Lung (tissue), 12 donors: ENCODE data around the gene KCNJ10. TPM values are rescaled to one million over a fixed set of nuclear protein-coding genes. Genes with fewer than 3 reads are reported as not detected.
A peak's percentile ranks its signal among the peaks of the same experiment; 100 is the strongest.

Source experiments
- ATAC-seq: fragments of 200-7000 bp; cut with Tn5 transposase; one replicate; pipeline ENCODE4 v1.9.1; 2020; ENCODE audit warnings: moderate number of reproducible peaks; ENCODE audit not compliant: insufficient read depth, low FRiP score
- DNase-seq, 3 donors: peaks; one replicate each; pipeline ENCODE4 v3.0.0-alpha.2; 2013 to 2017
- H3K27ac ChIP-seq, 2 donors: one replicate each; pipeline ENCODE4 v1.5.1; 2013; ENCODE audit warnings: mild to moderate bottlenecking in 2 of 2, moderate library complexity in 2 of 2, control low read depth in 1 of 2, inconsistent platforms in 1 of 2, low read depth in 1 of 2, low read length in 1 of 2
- H3K27me3 ChIP-seq, 3 donors: one replicate each; pipeline ENCODE4 v1.5.1; 2013; ENCODE audit warnings: low read length in 2 of 3; ENCODE audit not compliant: control insufficient read depth in 3 of 3, insufficient read depth in 3 of 3
- H3K36me3 ChIP-seq, 4 donors: one replicate each; pipeline ENCODE4 v1.5.1; 2013; ENCODE audit warnings: low read length in 4 of 4, mild to moderate bottlenecking in 1 of 4, moderate library complexity in 1 of 4; ENCODE audit not compliant: control insufficient read depth in 4 of 4, insufficient read depth in 4 of 4
- H3K4me1 ChIP-seq, 5 donors: one replicate each; pipeline ENCODE4 v1.5.1; 2013; ENCODE audit warnings: low read length in 5 of 5, mild to moderate bottlenecking in 2 of 5, moderate library complexity in 1 of 5; ENCODE audit not compliant: control insufficient read depth in 5 of 5, insufficient read depth in 5 of 5
- H3K4me3 ChIP-seq: one replicate; pipeline ENCODE4 v1.5.1; 2013; ENCODE audit warnings: mild to moderate bottlenecking, control low read depth, moderate library complexity
- H3K9ac ChIP-seq, 2 donors: one replicate each; pipeline ENCODE4 v1.5.1; 2013; ENCODE audit warnings: low read length in 2 of 2, control low read depth in 1 of 2; ENCODE audit not compliant: insufficient read depth in 1 of 2
- H3K9me3 ChIP-seq, 4 donors: one replicate each; pipeline ENCODE4 v1.5.1; 2013; ENCODE audit warnings: low read length in 3 of 4, mild to moderate bottlenecking in 1 of 4, moderate library complexity in 1 of 4; ENCODE audit not compliant: control insufficient read depth in 4 of 4, insufficient read depth in 3 of 4
- CTCF ChIP-seq: IDR thresholded peaks from 2 replicates; pipeline ENCODE4 v1.5.1; 2012; ENCODE audit warnings: mild to moderate bottlenecking; ENCODE audit errors: control extremely low read depth, extremely low read depth
- WGBS, 2 donors: extraction: QIAGEN DNeasy Blood & Tissue Kit; methylation state at CpG; one replicate each; pipeline ENCODE4 v1.1.7; 2013; 5-methylcytosine and 5-hydroxymethylcytosine counted together
- polyA plus RNA-seq, 2 donors: library from polyadenylated mRNA; stranded (reverse); fragments of 200-250 nt; gene quantifications; one replicate each; pipeline ENCODE4 v1.2.1, GENCODE V29; 2013
- total RNA-seq, 2 donors: library from RNA; depleted of rRNA in 1 of 2; stranded (reverse); fragments of >200 nt in 1 of 2; gene quantifications; one replicate each; pipeline ENCODE4 v1.2.1, GENCODE V29; 2014 to 2021
- donor health status: control.
- donor health status: control.
- donor health status: Bipolar disorder and iron deficiency.
- donor health status: healthy.
- donor health status: DM: yes; HTN: yes; CAD: no.

Gene KCNJ10
- total and polyA plus RNA-seq, 4 donors, result 0.02 to 0.37 (median 0.10) TPM

- peak in 1 of 3 donors; percentile 11 for DNase-seq
- Histone ChIP-seq H3K9ac (no peak overlapping the region), H3K4me1 (peaks cover 0 to 6% (median 0%) of the 10 kb centered on the region in 5 donors), H3K36me3 (no peaks in the 10 kb centered on the region), H3K9me3 (no peaks in the 10 kb centered on the region), H3K4me3 (no peak overlapping the region), H3K27ac (no peak overlapping the region), H3K27me3 (peaks cover 0 to 2% (median 0%) of the 10 kb centered on the region in 3 donors)
- WGBS, 2 donors, result 76 to 91% methylated on average over 2 of the region's 2 CpGs
- ATAC-seq, result no peak
- TF ChIP-seq CTCF, result no peak
Measured at GRCh38 chr1:159993911-159994310, 76.0 kb downstream of the KCNJ10 start.

- H3K27ac ChIP-seq, result peak overlapping the region in 1 of 2 donors; percentile 1
- TF ChIP-seq CTCF, result no peak
- DNase-seq, result no peak
Measured at GRCh38 chr1:159992161-159992560, 77.8 kb downstream of the KCNJ10 start.

GRCh38 chr1:159991513-159991912, 78.4 kb downstream of the KCNJ10 start:
- Histone ChIP-seq H3K27ac (no peak overlapping the region), H3K27me3 (no peaks in the 10 kb centered on the region), H3K9me3 (no peaks in the 10 kb centered on the region), H3K4me1 (peaks cover 0 to 4% (median 0%) of the 10 kb centered on the region in 5 donors), H3K36me3 (no peaks in the 10 kb centered on the region), H3K9ac (no peak overlapping the region), H3K4me3 (no peak overlapping the region)
- peak in 2 of 3 donors; percentile 29 for DNase-seq
- ATAC-seq, result peak; percentile 72
- 25 to 38% methylated on average over 4 of the region's 4 CpGs for WGBS, 2 donors
- TF ChIP-seq CTCF, result no peak

More at GRCh38 chr1:159992161-159992560, 77.8 kb downstream of the KCNJ10 start:
- WGBS, 2 donors, result 82 to 88% methylated on average over 1 of the region's 1 CpG
- Histone ChIP-seq H3K4me3 (no peak overlapping the region), H3K4me1 (peaks cover 0 to 6% (median 0%) of the 10 kb centered on the region in 5 donors), H3K36me3 (no peaks in the 10 kb centered on the region), H3K9me3 (no peaks in the 10 kb centered on the region), H3K9ac (no peak overlapping the region), H3K27me3 (peaks cover 0 to 2% (median 0%) of the 10 kb centered on the region in 3 donors)
- ATAC-seq, result no peak

- 93 to 95% methylated on average over 5 of the region's 5 CpGs for WGBS, 2 donors
Measured at GRCh38 chr1:159990005-159990404, 80.0 kb downstream of the KCNJ10 start.

More at GRCh38 chr1:159990005-159990404, 80.0 kb downstream of the KCNJ10 start:
- TF ChIP-seq CTCF, result no peak
- H3K27me3 ChIP-seq, result no peaks in the 10 kb centered on the region
- H3K4me1 ChIP-seq, result peaks cover 0 to 4% (median 0%) of the 10 kb centered on the region in 5 donors
- H3K27ac ChIP-seq, result no peak overlapping the region
- DNase-seq, result no peak
- no peak for ATAC-seq
- no peaks in the 10 kb centered on the region for H3K9me3 ChIP-seq
- no peaks in the 10 kb centered on the region for H3K36me3 ChIP-seq
- H3K9ac ChIP-seq, result no peak overlapping the region
- H3K4me3 ChIP-seq, result no peak overlapping the region
